ENCODE results near the gene SPO11.

- TF ChIP-seq POLR2A (IDR thresholded peaks at IDR 0.05), result no peak
- TF ChIP-seq, protein P1, sequence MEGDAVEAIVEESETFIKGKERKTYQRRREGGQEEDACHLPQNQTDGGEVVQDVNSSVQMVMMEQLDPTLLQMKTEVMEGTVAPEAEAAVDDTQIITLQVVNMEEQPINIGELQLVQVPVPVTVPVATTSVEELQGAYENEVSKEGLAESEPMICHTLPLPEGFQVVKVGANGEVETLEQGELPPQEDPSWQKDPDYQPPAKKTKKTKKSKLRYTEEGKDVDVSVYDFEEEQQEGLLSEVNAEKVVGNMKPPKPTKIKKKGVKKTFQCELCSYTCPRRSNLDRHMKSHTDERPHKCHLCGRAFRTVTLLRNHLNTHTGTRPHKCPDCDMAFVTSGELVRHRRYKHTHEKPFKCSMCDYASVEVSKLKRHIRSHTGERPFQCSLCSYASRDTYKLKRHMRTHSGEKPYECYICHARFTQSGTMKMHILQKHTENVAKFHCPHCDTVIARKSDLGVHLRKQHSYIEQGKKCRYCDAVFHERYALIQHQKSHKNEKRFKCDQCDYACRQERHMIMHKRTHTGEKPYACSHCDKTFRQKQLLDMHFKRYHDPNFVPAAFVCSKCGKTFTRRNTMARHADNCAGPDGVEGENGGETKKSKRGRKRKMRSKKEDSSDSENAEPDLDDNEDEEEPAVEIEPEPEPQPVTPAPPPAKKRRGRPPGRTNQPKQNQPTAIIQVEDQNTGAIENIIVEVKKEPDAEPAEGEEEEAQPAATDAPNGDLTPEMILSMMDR (IDR thresholded peaks at IDR 0.05), result no peak
These were observed 20.6 kb downstream of the SPO11 start for GRCh38 chr20:57350081-57350710.

Data from testis (tissue), 2 donors.